HCT116 (cell line): ENCODE data around the gene INSRR. TPM values are rescaled to one million over a fixed set of nuclear protein-coding genes. Genes with fewer than 3 reads are reported as not detected.

ENCODE experiments used
- ATAC-seq: fragments of 200-7000 bp; cut with Tn5 transposase; 2 replicates; pipeline ENCODE4 v1.9.1; 2020; ENCODE audit warnings: mild to moderate bottlenecking, moderate library complexity
- Bru-seq: library from RNA; stranded (reverse); fragments of 400-500 nt; gene quantifications from one replicate; lab custom pipeline; 2021; lab: Mats Ljungman, UMichigan
- BruChase-seq, 2 experiments: library from RNA; stranded (reverse); fragments of 400-500 nt; gene quantifications; one replicate each; lab custom pipeline; 2021; lab: Mats Ljungman, UMichigan
- BruUV-seq: library from RNA; stranded (reverse); fragments of 400-500 nt; replicated peaks from 2 replicates; lab custom pipeline; 2021; lab: Mats Ljungman, UMichigan
- CTCF ChIA-PET: fragments of 300-600 bp; sonication (Branson Sonifier 250); formaldehyde crosslinking; loops from one replicate; lab custom pipeline; 2021; ENCODE audit warnings: antibody characterized with exemption; lab: Charles Lee
- POLR2A ChIA-PET: fragments of 300-600, 350-600 bp; sonication (Branson Sonifier 250); formaldehyde crosslinking; loops from one replicate; lab custom pipeline; 2021; ENCODE audit warnings: antibody characterized with exemption; lab: Charles Lee
- RAD21 ChIA-PET, 2 experiments: fragments of 300-600 bp; sonication (Branson Sonifier 250); formaldehyde crosslinking; loops; one replicate each; lab custom pipeline; 2023; ENCODE audit warnings: low total read pairs in 2 of 2; ENCODE audit not compliant: uncharacterized antibody in 2 of 2, unreplicated experiment in 2 of 2, low non-redundant PET in 1 of 2; lab: Charles Lee
- DNase-seq: peaks from one replicate; pipeline ENCODE4 v3.0.0-alpha.2; 2010; ENCODE audit warnings: low read depth, low spot score
- H2AFZ ChIP-seq: fragments of 200-600 bp; shearing (Covaris generic), sonication (generic); 2 replicates; pipeline ENCODE4 v1.6.1; 2017; ENCODE audit warnings: low read depth, mixed run types, mixed read lengths, antibody characterized with exemption, low read length; ENCODE audit not compliant: poor library complexity, severe bottlenecking
- H3K27ac ChIP-seq: 2 replicates; pipeline ENCODE4 v1.5.1; 2012; ENCODE audit warnings: low read depth, low read length
- H3K27me3 ChIP-seq: fragments of 200-600 bp; sonication (generic); 2 replicates; pipeline ENCODE4 v1.6.1; 2016; ENCODE audit warnings: mixed run types, low read length, mixed read lengths; ENCODE audit not compliant: insufficient read depth
- H3K36me3 ChIP-seq, 2 experiments: fragments of 200-500 bp in 1 of 2; fragments of 200-600 bp in 1 of 2; sonication (Bioruptor generic) in 1 of 2; sonication (generic) in 1 of 2; 2 replicates each; pipeline versions ENCODE4 v1.5.1 to v1.6.1; 2014 to 2016; ENCODE audit warnings: low read length in 2 of 2, inconsistent platforms in 1 of 2, mixed read lengths in 1 of 2, mixed run types in 1 of 2; ENCODE audit not compliant: insufficient read depth in 2 of 2, control insufficient read depth in 1 of 2
- H3K4me1 ChIP-seq, 2 experiments: fragments of 200-600 bp in 1 of 2; sonication (generic) in 1 of 2; 2 replicates each; pipeline versions ENCODE4 v1.5.1 to v1.6.1; 2012 to 2017; ENCODE audit warnings: low read length in 2 of 2, inconsistent platforms in 1 of 2, mild to moderate bottlenecking in 1 of 2, mixed read lengths in 1 of 2, mixed run types in 1 of 2, moderate library complexity in 1 of 2; ENCODE audit not compliant: insufficient read depth in 2 of 2, control insufficient read depth in 1 of 2
- H3K4me2 ChIP-seq: fragments of 200-600 bp; sonication (generic); 2 replicates; pipeline ENCODE4 v1.6.1; 2017; ENCODE audit warnings: mixed run types, low read length, mixed read lengths
- H3K4me3 ChIP-seq, 2 experiments: fragments of 200-600 bp in 1 of 2; sonication (generic) in 1 of 2; replicated peaks in 1 of 2; 2 replicates each; pipeline ENCODE4 v1.5.1; 2011 to 2016; ENCODE audit warnings: low read length in 2 of 2, control low read depth in 1 of 2, low read depth in 1 of 2, mild to moderate bottlenecking in 1 of 2, mixed read lengths in 1 of 2, mixed run types in 1 of 2
- H3K79me2 ChIP-seq: fragments of 200-600 bp; sonication (generic); 2 replicates; pipeline ENCODE4 v1.6.1; 2017; ENCODE audit warnings: mild to moderate bottlenecking, mixed run types, low read length, moderate library complexity, mixed read lengths; ENCODE audit not compliant: insufficient read depth
- H3K9ac ChIP-seq: fragments of 200-600 bp; sonication (generic); 2 replicates; pipeline ENCODE4 v1.6.1; 2016; ENCODE audit warnings: low read length, mixed read lengths
- H3K9me2 ChIP-seq: fragments of 200-600 bp; sonication (generic), shearing (Covaris generic); 2 replicates; pipeline ENCODE4 v1.6.1; 2017; ENCODE audit warnings: mixed run types, mild to moderate bottlenecking, moderate library complexity; ENCODE audit not compliant: insufficient read depth
- H3K9me3 ChIP-seq, 2 experiments: fragments of 200-500 bp in 1 of 2; fragments of 200-600 bp in 1 of 2; sonication (Bioruptor generic) in 1 of 2; sonication (generic) in 1 of 2; 2 replicates each; pipeline ENCODE4 v1.6.1; 2014 to 2017; ENCODE audit warnings: low read length in 2 of 2, mixed read lengths in 2 of 2, inconsistent platforms in 1 of 2, low read depth in 1 of 2, mild to moderate bottlenecking in 1 of 2, mixed run types in 1 of 2, moderate library complexity in 1 of 2; ENCODE audit not compliant: control insufficient read depth in 1 of 2, insufficient read depth in 1 of 2
- H4K20me1 ChIP-seq: fragments of 200-600 bp; sonication (generic), shearing (Covaris generic); 2 replicates; pipeline ENCODE4 v1.6.1; 2017; ENCODE audit warnings: mixed run types, mild to moderate bottlenecking, moderate library complexity; ENCODE audit not compliant: insufficient read depth
- CEBPB ChIP-seq: IDR thresholded peaks from 2 replicates; pipeline ENCODE4 v1.6.1; 2012; ENCODE audit warnings: low read depth
- EZH2 ChIP-seq: fragments of 200-600 bp; sonication (generic); IDR thresholded peaks from 2 replicates; pipeline ENCODE4 v1.6.1; 2017; ENCODE audit warnings: antibody characterized with exemption, mixed run types
- EZH2phosphoT487 ChIP-seq: fragments of 200-600 bp; IDR thresholded peaks from 2 replicates; pipeline ENCODE4 v1.6.1; 2018; ENCODE audit warnings: antibody characterized with exemption, borderline replicate concordance
- FOSL1 ChIP-seq: IDR thresholded peaks from 2 replicates; pipeline ENCODE4 v1.6.1; 2012; ENCODE audit warnings: low read depth
- JUND ChIP-seq: IDR thresholded peaks from 2 replicates; pipeline ENCODE4 v1.6.1; 2012
- RAD21 ChIP-seq: IDR thresholded peaks from 2 replicates; pipeline ENCODE4 v1.6.1; 2012; ENCODE audit warnings: low read depth, mild to moderate bottlenecking
- intact Hi-C: fragments of 100-400 bp; cut with micrococcal nuclease; formaldehyde crosslinking; loops from 2 replicates; pipeline ENCODE4 v1.10.0; 2022
- long read RNA-seq: library from polyadenylated mRNA; unstranded; transcript quantifications from one replicate; pipeline ENCODE4 v2.0.0, GENCODE V29; 2021; ENCODE audit not compliant: unreplicated experiment
- polyA plus RNA-seq: library from polyadenylated mRNA; unstranded; fragments of >200 nt; gene quantifications from 2 replicates; pipeline ENCODE4 v1.2.1, GENCODE V29; 2012; ENCODE audit warnings: missing spikeins
- total RNA-seq: library from RNA; stranded (reverse); gene quantifications from one replicate; pipeline ENCODE4 v1.2.1, GENCODE V29; 2021; ENCODE audit not compliant: unreplicated experiment

INSRR gene
- total RNA-seq: not detected
- polyA plus RNA-seq: 0.03 and 0.04 TPM in 2 replicates
- percentile 9 among the genes with signal in this experiment for Bru-seq, nascent RNA
- BruChase-seq, experiment 1, labeled RNA remaining after a 6-hour chase: percentile 5 among the genes with signal in this experiment
- not detected for BruChase-seq, experiment 2, labeled RNA remaining after a 2-hour chase
- long read RNA-seq: 0 reads

GRCh38 chr1:156858959-156859522 is at the start of gene INSRR:
TSS of gene INSRR (minus strand) at chr1:156859117. CDS start at chr1:156858621, 496 bp downstream.
- Histone ChIP-seq H3K36me3 (no peaks in the 10 kb centered on the region), H3K4me1 (peaks cover 4 to 17% of the 10 kb centered on the region in 2 experiments; a peak in 3 of 4 replicates), H3K9me3 (no peaks in the 10 kb centered on the region), H3K4me2 (peak within 1 kb of the TSS; percentile 93), H3K27ac (no peak within 1 kb of the TSS), H3K9me2 (no peaks in the 10 kb centered on the region), H3K9ac (no peak within 1 kb of the TSS), H3K4me3 (peak within 1 kb of the TSS; percentile 30 to 55), H3K79me2 (no peaks in the 10 kb centered on the region), H2AFZ (no peak within 1 kb of the TSS), H3K27me3 (peaks cover 3% of the 10 kb centered on the region; the same call in 1 of the 2 replicates), H4K20me1 (no peaks in the 10 kb centered on the region)
- CTCF ChIA-PET: interaction anchor here (0.9 to 6.5 kb wide), 16 partner anchors 11 to 239 kb away, joined by 3 to 136 read pairs (median 6); partner anchors contain the start of genes HAPLN2, ISG20L2, METTL25B and MRPL24
- POLR2A ChIA-PET: interaction anchor here (1.5 to 1.6 kb wide), 3 partner anchors 133 to 198 kb away, joined by 3 to 10 read pairs (median 4); no protein-coding TSS in a partner anchor
- no peak for DNase-seq
- BruUV-seq: no TSS peak
- no peak for TF ChIP-seq EZH2
- RAD21 ChIA-PET: interaction anchor here in 1 of 2 experiments (1.1 to 1.9 kb wide), 2 partner anchors 45 to 170 kb away, joined by 3 to 16 read pairs; no protein-coding TSS in a partner anchor
- intact Hi-C loops: no loop called here
- no peak for ATAC-seq

- RAD21 ChIA-PET: no interaction called here
- Histone ChIP-seq H3K9ac (peak overlapping the region; percentile 80), H3K4me2 (peak overlapping the region; percentile 85), H4K20me1 (no peaks in the 10 kb centered on the region), H3K9me2 (no peaks in the 10 kb centered on the region), H3K4me3 (peak overlapping the region; percentile 75 to 91), H3K36me3 (peaks cover 0 to 4% of the 10 kb centered on the region in 2 experiments; a peak in 2 of 4 replicates), H2AFZ (no peak overlapping the region), H3K27me3 (no peaks in the 10 kb centered on the region), H3K27ac (peak overlapping the region; percentile 61; the same call in 1 of the 2 replicates), H3K9me3 (no peaks in the 10 kb centered on the region; a peak in 1 of 4 replicates), H3K79me2 (no peaks in the 10 kb centered on the region), H3K4me1 (peaks cover 6 to 27% of the 10 kb centered on the region in 2 experiments; a peak in 3 of 4 replicates)
- POLR2A ChIA-PET: no interaction called here
- DNase-seq (no peak), ATAC-seq (no peak)
- CTCF ChIA-PET: no interaction called here
- BruUV-seq: no TSS peak
- no peak for TF ChIP-seq CEBPB
- TF ChIP-seq RAD21: no peak
- TF ChIP-seq JUND: no peak
- TF ChIP-seq FOSL1: no peak
- no peak for TF ChIP-seq EZH2phosphoT487
- intact Hi-C loops: no loop called here
Measured at GRCh38 chr1:156908541-156908940, 49.6 kb upstream of the INSRR start.
